Activated gamma-delta T cell treated with Interleukin-2 at 50 U/mL for 16 hours (primary cell): ENCODE data around the gene BAK1.
"Not testable (repeated sequence)": the region's sequence is repeated elsewhere in the genome, so short reads cannot be mapped to it uniquely, and the experiment has no call there.

ENCODE experiments used
- DNase-seq: peaks from one replicate; pipeline ENCODE4 v3.0.0-alpha.2; 2020

The BAK1 gene

DNA sequence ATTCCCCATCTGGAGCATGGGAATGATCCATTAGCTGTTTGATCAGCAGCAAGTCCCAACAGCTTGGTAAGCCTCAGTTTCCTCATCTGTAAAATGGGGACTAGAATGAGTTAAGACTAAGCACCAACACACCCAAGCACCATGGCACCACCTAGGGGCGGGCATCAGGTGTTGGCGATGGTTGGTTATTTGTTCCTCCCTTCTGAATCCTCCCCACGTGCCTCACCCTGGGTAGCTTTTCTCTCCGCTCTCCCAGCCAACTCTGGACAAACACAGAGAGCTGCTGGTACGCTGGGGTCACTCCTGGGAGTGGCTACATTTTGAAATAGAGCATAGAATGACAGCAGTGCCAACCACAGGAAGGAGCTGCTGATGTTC, 27.7 kb upstream of the BAK1 start:
- DNase-seq, result no peak

DNA sequence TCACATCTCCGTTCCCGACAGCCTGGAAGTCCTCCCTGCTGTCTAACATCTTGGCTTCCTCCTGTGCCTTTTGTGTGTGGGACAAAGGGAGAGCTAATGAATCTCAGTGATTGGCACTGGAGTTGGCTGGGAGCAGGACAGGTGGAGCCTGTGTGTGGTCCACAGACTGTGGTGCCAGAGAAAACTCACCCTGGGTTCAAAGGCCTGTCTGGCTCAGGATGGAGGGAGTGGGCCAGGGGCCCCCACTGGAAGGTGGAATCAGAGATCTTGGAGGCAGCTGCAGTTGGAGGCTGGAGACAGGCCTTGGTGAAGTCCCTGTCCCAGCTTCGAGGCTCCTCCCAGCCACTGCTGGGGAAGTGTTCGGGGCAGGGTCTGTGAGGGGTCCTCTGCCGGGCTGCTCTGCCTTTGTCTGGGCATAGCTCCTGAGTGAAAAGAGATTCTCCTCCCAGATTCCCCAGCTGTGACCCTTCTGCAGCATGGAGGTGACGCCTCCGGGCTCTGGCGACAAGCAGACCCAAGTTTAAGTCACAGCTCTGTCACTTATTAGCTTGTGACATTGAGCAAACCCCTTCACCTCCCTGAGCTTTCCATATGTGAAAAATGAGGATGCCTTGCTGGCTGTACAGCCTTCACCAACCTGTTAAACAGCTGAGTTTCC, 27.2 kb upstream of the BAK1 start:
- DNase-seq, result no peak

DNA sequence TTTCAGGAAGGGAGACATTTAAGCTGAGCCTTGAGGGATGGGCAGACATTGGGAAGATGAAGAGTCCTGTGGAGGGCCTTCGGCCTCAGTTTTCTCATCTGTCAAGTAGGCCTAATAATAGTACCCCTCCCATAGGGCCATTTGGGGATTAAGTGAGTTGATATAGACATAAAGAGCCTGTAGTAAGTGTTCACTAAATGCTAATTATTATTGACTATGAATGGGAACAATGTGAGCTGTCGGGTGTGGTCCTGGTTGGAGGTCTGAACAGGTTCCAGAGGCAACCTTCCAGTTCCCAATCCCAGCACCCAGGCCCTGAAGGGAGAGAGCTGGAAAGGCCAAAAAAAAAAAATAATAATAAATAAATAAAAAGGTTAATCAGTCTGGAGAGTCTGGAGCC, 26.6 kb upstream of the BAK1 start:
- DNase-seq, result no peak

DNA sequence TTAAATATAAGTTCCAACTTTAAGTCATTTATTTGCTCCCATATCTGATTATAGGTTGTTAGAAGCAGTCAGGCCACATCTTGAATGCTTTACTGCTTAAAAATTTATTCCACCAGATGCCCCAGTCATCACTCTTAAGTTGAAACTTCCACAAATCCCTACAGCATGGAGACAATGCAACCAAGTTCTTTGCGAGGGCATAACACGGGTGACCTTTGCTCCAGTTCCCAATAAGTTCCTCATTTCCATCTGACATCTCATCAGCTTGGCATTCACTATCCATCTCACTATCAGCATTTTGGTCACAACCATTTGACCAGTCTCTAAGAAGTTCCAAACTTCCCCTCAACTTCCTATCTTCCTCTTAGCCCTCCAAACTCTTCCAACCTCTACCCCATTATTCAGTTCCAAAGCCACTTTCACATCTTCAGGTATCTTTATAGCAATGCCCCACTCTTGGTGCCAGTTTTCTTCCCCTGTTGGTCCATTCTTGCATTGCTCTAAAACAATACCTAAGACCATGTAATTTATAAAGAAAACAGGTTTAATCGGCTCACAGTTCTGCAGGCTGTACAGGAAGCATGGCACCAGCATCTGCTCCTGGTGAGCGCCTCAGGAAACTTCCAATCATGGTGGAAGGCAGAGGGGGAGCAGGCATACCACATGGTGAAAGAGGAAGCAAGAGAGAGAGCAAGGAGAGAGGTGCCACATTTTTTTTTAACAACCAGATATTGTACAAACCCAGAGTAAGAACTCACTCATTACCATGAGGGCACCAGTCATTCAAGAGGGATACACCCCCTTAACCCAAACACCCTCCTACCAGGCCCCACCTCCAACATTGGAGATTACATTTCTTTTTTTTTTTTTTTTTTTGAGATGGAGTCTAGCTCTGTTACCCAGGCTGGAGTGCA, 25.1 kb upstream of the BAK1 start:
- no peak for DNase-seq

DNA sequence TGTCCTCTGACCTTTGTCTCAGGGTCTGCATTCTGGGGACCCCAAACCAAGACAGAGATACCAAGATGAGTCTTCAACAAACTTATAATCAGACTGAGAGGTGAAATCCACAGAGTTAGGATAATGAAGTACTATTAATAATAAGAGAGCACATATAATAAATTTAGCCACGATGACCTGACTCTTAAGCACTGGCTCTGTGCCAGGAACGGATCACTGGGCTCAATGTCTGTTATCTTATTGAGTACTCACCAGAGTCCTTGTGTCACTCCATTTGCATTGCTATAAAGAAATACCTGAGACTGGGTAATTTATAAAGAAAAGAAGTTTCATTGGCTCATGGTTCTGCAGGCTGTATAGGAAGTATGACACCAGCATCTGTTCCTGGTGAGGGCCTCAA, 22.1 kb upstream of the BAK1 start:
- no peak for DNase-seq

DNA sequence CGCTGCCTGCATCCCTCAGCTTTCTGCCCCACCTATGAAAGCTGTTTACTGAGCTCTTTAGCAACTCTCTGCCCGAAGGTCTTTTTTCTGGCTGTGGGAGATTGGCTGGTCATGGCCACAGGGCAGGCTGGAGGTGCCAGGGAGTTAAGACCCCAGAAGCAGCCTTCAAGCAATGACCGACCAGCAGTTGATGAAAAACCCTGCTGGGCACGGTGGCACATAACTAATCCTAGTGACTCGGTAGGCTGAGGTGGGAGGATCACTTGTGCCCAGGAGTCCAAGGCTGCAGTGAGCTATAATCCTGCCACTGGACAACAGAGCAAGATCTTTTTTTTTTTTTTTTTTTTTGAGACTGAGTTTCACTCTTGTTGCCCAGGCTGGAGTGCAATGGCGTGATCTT, 20.7 kb upstream of the BAK1 start:
- DNase-seq, result no peak

DNA sequence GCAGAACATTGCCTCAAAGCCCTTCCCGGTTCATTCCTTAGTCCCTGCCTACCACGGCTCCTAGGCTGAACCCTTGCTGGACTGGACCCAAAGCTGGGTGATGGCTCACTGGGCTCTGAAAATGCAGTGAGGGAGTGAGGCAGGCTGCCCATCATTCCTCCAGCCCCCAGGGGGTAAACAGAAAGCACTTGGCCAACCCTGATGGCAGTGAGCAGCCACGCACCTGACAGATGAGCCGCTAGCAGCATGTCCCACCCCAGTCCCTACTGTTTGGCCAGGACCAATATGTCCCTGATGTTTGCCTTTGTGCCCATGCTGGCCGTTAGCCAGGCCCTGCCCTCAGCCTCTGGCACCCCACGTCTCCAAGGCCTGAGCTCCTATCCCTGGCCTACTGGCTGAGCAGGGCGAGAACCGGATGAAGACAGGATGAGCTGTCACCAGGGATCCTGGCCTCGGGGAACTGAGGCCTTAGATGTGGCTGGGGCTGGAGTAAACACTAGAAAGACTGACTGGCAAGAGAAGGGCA, 19.4 kb upstream of the BAK1 start:
- DNase-seq, result no peak

DNA sequence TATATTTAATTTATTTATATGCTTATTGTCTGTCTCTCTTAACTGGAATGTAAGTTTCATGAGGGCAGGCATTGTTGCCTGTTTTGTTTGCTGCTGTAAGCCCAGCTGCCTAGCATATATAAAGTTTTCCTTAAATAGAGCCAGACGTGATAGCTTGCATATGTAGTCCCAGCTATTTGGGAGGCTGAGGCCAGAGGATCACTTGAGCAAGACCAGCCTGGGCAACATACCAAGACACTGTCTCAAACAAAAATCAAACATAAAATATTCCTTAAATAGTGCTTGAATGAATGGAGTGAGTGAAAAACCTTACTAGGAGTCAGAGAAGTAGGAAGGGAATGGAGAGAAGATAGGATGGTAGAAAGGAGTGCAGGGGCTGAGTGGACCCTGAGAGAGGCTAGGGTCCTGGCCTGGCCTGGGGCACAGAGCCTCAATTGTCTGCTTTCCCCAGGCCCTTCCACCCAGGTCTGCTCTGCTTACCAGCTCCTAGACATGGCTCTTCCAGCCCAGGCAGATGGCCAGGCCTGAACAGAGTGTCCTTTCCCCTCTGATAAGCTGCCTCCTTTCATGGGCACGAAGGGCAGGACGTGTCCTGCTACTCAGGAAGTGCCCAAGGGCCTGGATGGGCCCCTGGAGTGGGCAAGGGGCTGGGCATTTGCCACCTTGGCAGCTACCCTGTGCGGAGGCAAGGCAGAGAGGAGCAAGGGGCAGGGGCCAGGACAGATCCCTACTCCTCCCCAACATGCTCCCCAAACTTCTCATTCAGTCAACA, 17.7 kb upstream of the BAK1 start:
- no peak for DNase-seq

DNA sequence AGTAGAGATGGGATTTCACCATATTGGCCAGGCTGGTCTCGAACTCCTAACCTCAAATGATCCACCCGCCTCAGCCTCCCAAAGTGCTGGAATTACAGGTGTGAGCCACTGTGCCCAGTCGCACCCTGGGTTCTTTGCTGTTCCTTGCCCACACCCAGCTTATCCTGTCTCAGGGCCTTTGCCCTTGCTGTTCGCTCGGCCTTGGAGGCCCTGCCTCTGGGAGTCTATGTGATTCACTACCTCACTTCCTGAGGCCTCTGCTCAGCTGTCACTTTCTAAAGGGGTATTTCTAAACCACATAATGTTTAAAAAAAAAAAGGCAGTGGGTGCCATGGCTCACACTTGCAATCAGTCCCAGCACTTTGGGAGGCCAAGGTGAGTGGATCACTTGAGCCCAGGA, 16.8 kb upstream of the BAK1 start:
- not testable (repeated sequence) for DNase-seq

DNA sequence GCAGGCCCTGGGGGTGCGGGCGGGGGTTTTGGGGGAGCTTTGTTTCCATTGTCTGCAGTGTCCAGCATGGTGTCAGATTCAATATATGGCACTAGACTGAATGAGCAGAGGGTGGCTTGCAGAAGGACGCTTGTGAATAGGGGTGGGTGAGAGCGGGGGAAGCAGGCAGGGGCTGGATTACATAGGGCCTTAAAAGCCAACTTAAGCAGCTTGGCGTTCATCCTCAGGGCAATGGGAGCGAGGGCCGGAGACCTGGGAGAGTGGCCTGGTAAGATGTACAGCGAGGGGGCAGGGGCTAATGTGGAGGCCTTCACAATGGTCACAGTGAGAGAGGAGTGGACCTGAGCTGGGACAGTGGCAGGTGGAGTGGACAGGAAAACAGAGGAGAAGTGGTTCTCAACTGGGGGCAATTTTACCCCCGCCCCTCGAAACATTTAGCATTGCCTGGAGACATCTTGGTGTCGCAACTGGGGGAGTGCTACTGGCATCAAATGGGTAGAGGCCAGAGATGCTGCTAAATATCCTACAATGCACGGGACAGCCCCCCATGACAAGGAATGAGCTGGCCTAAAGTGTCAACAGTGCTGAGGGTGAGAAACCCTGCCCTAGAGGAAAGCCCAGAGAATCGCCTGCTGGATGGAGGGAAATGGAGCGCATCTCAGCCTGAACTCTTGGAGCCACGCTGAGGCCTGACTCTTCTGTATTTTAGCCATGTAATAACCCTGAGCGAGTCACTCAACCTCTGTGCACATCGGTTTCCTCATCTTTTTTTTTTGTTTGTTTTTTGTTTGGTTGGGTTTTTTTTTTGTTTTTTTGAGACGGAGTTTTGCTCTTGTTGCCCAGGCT, 15.1 kb upstream of the BAK1 start:
- DNase-seq, result no peak

DNA sequence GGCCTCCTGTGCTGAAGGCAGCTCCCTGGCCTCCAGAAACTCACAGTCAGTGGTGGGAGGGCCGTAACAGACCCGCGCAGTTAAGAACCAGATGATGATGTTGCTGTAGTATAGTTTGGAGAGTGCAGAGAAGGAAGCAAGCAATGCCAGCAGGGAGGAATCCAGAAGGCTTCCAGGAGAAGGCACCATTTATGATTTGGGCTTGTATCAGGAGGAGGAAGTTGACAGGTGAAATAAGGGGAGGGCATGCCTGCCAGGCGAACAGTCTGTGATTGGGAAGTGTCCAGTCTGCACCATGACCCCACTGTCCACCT, 13.3 kb upstream of the BAK1 start:
- no peak for DNase-seq

DNA sequence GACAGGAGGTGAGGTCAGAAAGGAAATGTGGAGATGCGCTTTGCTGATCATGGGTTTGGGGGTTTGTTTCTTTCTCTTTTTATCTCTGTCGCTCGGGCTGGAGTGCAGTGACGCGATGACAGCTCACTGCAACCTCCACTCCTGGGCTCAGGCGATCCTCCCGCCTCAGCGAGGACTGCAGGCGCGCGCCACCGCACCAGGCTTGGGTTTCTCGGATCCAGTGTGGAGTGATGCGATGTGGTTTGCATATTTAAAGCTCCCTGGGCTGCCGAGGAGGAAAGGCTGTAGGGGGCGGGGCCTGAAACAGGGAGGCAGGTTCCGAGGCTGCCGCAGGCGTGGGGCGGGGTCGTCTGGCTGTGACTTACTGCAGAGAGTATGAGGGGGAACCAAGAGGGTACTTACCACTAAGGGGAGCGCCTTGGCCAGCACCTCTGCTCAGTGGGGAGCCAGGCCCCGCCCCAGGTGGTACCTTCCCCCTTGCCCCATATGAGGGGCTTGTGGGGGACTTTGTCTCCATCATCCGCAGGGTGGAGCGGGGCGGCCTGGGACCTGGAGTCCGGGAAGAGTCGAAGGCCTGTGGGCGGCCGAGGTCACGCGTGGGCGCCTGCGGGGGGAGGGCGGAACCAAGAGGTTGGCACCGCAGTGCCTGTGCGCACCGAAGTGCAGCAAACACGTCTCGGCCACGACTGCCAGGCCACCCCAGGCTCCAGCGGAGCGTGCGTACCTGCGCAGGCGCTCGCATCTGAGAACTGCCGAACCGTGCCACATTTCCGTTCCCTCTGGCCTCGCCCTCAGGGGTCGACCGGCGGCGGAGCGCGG, 12.7 kb upstream of the BAK1 start:
- DNase-seq, result peak; percentile 49

DNA sequence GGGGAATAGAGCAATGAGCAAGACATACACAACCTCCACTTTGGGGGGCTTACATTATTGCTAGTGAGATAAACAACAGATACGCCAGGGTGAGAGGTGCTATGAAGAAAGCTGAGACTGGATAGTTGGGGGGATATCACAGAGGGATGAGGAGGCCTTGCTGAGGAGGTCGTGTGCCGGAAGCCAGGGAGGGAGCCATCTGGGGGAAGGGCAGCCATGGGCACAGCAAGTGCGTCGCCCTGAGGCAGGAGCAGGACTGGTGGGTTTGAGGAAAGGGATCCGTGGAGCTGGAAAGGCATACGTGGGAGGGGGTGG, 12.2 kb upstream of the BAK1 start:
- no peak for DNase-seq

DNA sequence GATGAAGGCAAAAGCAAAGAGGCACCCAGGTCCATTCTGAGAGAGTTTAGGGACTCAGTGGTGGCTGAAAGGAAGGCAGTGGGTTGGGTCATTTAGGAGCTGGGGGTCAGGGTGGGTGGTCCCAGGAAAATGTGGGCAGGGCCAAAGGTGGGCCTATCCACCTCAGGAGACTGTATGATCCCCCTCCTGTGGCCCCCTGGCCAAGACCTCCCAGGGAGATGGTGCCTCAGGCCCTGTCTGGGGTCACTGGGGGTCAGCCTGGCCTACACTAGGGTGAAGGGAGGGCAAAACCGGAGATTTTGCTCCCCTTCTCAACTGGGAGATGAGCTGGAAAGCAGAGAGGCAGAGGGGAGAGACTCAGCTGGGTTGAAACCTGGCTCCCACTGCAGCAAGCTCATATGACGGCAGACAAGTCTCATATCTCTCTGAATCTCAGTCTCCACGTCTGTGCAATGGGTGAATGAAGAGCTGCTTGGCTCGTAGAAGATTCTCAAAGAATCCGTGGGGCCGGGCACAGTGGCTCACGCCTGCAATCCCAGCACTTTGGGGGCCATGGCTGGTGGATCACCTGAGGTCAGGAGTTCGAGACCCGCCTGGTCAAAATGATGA, 11.5 kb upstream of the BAK1 start:
- DNase-seq, result no peak

DNA sequence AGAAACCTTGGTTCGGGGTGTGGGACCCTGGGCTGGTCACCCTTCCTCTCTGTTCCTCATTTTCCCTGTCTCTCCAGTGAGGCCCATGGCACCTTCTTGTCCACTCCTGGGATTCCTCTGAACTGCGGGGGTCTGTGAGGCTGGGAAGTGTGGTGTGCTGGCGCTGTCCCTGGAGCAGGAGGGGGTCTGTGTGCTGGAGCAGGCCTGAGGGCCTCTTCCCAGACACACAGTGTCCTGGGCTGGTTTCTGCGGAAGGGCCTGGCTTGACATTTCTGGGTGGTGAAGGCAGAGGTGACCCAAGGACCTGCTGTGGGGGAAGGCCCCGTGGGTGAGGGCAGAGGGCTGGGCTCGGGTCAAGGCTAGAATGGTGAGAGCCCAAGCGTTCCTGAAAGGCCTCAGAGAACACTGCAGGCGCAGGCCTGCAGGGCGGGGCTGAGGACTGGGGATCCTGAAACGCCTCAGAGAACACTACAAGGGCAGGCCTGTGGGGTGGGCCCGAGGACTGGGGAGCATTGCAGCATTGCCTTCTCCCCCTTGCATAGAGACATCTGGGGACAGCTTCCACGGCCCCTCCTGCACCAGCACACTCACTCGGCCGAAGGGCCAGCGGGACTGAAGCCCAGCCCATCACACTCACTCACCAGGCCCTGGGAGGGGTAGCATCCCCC, 10.6 kb upstream of the BAK1 start:
- no peak for DNase-seq

DNA sequence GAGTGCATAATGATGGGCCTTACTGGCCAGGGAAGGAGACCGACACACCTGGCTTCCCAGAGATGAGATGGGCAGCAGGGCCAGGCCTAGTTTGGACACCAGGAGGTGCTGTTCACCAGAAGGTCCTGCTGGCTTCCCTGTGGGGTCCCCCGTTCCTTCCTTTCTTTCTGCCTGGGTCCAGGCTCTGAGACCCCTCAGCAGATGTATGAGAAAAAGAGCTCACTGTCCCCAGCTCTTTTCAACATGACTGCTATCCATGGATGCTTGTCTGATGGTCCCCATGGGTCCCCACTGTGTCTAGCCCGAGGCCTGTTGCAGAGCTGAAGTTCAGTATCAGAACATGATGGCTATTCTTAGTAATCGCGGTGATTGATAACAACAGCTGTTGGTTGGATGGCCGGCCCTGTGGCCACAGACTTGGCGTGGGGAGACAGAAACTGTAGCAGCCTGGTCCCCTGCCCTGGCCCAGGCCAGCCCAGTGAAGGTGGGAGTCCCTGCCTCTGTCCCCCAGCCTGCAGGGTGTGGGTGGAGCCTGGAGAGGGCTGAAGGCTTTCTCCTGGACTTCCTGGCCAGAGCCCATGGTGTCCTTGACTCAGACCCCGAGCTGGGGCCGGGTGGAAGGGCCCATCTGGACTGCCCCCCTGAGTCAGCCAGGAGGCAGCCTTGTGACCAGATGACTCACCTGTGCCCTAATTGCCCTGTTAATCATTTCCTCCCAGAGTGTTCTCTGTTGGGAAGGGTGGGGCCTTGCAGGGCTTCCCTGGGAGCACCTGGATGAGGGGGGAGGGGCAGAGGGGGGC, 9.9 kb upstream of the BAK1 start:
- peak; percentile 42 for DNase-seq

DNA sequence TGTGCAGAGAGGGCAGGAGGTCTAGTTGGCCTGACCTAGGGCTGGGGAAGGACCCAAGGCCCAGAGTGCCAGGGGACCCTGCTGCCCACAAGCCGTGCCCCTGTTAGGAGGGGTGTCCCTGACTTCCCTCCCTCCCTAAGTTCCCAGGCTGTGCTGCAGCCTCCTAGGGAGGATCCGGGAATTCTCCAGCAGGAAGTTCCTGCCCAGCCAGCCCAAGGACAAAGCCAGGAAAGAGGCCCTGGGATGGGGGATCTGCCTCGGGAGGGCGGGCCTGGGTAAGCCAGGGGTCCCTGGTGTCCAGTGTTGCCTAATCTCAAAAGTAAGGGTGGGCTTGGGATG, 9.3 kb upstream of the BAK1 start:
- DNase-seq, result no peak

DNA sequence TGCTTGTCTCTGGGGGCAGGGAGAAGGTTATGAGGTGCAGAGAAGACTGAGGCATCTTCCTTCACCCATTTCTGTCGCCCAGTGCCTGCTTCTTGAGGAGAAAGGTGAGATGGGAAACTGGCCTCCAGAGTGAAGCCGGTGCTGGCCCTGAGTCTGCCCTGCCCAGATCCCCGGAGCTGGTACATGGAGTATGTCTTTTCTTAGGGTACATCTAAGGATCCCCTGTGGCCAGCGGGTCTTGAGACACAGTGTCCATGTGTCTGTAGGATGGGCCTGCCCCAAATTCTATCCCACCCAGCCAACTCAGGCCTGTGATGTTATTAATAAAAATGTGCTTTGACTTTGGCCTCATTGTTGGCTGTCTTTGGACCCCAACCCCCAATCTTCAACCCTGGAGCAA, 8.8 kb upstream of the BAK1 start:
- no peak for DNase-seq

DNA sequence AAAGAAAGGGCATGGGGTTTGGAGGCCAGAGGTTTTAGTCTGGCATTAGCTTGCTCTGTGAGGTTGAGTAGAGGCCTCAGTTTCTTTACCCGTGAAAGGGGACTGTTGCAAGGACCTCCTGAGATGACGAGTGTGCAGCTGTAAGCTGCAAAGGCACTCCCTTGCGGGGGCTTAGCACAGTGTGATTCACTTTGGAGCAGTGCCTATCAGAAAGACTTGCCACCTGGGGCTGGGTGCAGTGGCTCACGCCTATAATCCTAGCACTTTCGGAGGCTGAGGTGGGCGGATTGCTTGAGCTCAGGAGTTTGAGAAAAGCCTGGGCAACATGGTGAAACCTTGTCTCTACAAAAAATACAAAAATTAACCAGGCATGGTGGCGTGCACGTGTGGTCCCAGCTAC, 7.5 kb upstream of the BAK1 start:
- DNase-seq, result no peak

DNA sequence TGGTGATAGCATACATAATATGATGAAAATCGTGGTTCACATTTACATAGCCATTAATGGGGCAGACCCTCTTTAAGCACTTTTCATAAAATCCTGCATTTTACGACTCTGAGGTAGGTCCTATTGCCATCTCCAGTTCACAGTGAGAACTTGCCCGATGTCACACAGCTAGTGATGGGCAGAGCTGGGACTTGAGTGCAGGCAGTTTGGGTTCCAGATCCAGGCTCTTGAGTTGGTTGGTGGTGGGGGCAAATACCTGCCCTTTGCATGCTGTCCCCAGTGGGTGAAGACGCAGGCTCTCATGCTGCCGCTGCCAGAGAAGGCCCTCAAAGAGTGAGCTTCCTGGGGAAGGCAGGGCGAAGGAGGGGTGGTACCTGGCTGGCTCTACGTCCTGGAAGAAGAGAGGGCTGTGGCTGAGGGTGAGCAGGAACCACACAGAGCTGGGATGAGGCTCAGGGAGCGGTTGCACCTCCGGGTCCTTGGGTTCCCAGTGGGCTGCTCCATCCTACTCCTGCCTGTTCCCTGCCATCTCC, 6.1 kb upstream of the BAK1 start:
- no peak for DNase-seq
